B cell (primary cell): ENCODE results near the gene PAX3.

ENCODE experiments used
- CTCF ChIP-seq: fragments of 200-600 bp; IDR thresholded peaks from one replicate; pipeline ENCODE4 v1.8.0; 2022; ENCODE audit warnings: antibody characterized with exemption, mild to moderate bottlenecking
- EZH2 ChIP-seq: IDR thresholded peaks from 2 replicates; pipeline ENCODE4 v1.6.1; 2012; ENCODE audit warnings: borderline replicate concordance, low read depth, mild to moderate bottlenecking, moderate library complexity, low read length; ENCODE audit not compliant: insufficient read depth, poor library complexity, severe bottlenecking

GRCh38 chr2:222214885-222215284, 83.9 kb downstream of the PAX3 start:
- no peak for TF ChIP-seq CTCF
- TF ChIP-seq EZH2 = no peak
